KBM-7 (cell line): Measurements from ENCODE around the gene UGT1A3.
"Not testable (repeated sequence)": the region's sequence is repeated elsewhere in the genome, so short reads cannot be mapped to it uniquely, and the experiment has no call there.

Experiments used
- DNase-seq: peaks from one replicate; pipeline ENCODE4 v3.0.0-alpha.2; 2015
- in situ Hi-C: fragments of 300-500 bp; cut with MboI; formaldehyde crosslinking; loops from 2 replicates; pipeline ENCODE4 v1.14.3; 2020; ENCODE audit warnings: low sequenced_read_pairs, low pct_unique_long_range_greater_than_20kb, mixed read lengths

The UGT1A3 gene

GRCh38 chr2:233705911-233706506 lies 22.8 kb upstream of the UGT1A3 start:
- in situ Hi-C loops: no loop called here
- no peak for DNase-seq

GRCh38 chr2:233706720-233707119 lies 22.1 kb upstream of the UGT1A3 start:
- in situ Hi-C loops: no loop called here

GRCh38 chr2:233707940-233708644 lies 20.8 kb upstream of the UGT1A3 start:
- DNase-seq: no peak

More at GRCh38 chr2:233706720-233707119, 22.1 kb upstream of the UGT1A3 start:
- no peak for DNase-seq

GRCh38 chr2:233708942-233709341 lies 19.9 kb upstream of the UGT1A3 start:
- in situ Hi-C loops: no loop called here
- DNase-seq: no peak

More at GRCh38 chr2:233707940-233708644, 20.8 kb upstream of the UGT1A3 start:
- in situ Hi-C loops: no loop called here

- peak; percentile 67 for DNase-seq
- in situ Hi-C loops: no loop called here
These were observed 17.4 kb upstream of the UGT1A3 start for GRCh38 chr2:233711312-233712008.

GRCh38 chr2:233712611-233713261 lies 16.1 kb upstream of the UGT1A3 start, which contains the start of gene UGT1A5:
TSS of gene UGT1A5 (plus strand) at chr2:233712907. CDS start at chr2:233712992, 85 bp downstream.
- no peak for DNase-seq
- in situ Hi-C loops: no loop called here

GRCh38 chr2:233713262-233713615 lies 15.6 kb upstream of the UGT1A3 start:
- DNase-seq: no peak
- in situ Hi-C loops: no loop called here

GRCh38 chr2:233714121-233714520 lies 14.7 kb upstream of the UGT1A3 start:
- no peak for DNase-seq
- in situ Hi-C loops: no loop called here

- in situ Hi-C loops: no loop called here
- DNase-seq: no peak
These were observed 10.3 kb upstream of the UGT1A3 start, which contains the start of gene UGT1A4 for GRCh38 chr2:233718552-233718951. TSS of gene UGT1A4 (plus strand) at chr2:233718736. CDS start at chr2:233718821, 85 bp downstream.

- in situ Hi-C loops, DNase-seq: not testable (repeated sequence)
These were observed 8.2 kb downstream of the UGT1A3 start for GRCh38 chr2:233736868-233737653.

- in situ Hi-C loops: no loop called here
These were observed 12.0 kb downstream of the UGT1A3 start for GRCh38 chr2:233740870-233741269.

GRCh38 chr2:233743464-233744259 lies 14.8 kb downstream of the UGT1A3 start:
- no peak for DNase-seq
- in situ Hi-C loops: no loop called here

More at GRCh38 chr2:233740870-233741269, 12.0 kb downstream of the UGT1A3 start:
- DNase-seq: no peak

- in situ Hi-C loops: no loop called here
- no peak for DNase-seq
These were observed 16.4 kb downstream of the UGT1A3 start for GRCh38 chr2:233745073-233745755.

- DNase-seq, in situ Hi-C loops: not testable (repeated sequence)
These were observed 17.0 kb downstream of the UGT1A3 start for GRCh38 chr2:233745838-233746237.

- DNase-seq: no peak
- in situ Hi-C loops: no loop called here
These were observed 17.8 kb downstream of the UGT1A3 start for GRCh38 chr2:233746475-233747282.

- no peak for DNase-seq
- in situ Hi-C loops: no loop called here
These were observed 18.4 kb downstream of the UGT1A3 start for GRCh38 chr2:233747283-233747544.

GRCh38 chr2:233750689-233751088 lies 21.8 kb downstream of the UGT1A3 start:
- in situ Hi-C loops, DNase-seq: not testable (repeated sequence)
